CD4-positive, alpha-beta memory T cell (primary cell): ENCODE data around the gene ZNF138. TPM values are rescaled to one million over a fixed set of nuclear protein-coding genes. Genes with fewer than 3 reads are reported as not detected.

ENCODE experiments used
- polyA plus RNA-seq, 2 donors: library from polyadenylated mRNA; unstranded; fragments of 300-500 nt; fragmentation: Illumina TruSeq; gene quantifications; one replicate each; pipeline ENCODE4 v1.2.3, GENCODE V29; 2021
- total RNA-seq, 2 experiments: library from RNA; stranded (reverse); gene quantifications; one replicate each; pipeline ENCODE4 v1.2.3, GENCODE V29; 2021

ZNF138 gene
- total and polyA plus RNA-seq, 4 experiments from 2014 or later: 12.1 to 15.3 (median 13.9) TPM

Other genes starting within 250 kb of the ZNF138 start
- 10 to 100 TPM; 17.7 to 19.6 TPM for gene ZNF680, start 231.4 kb upstream of the ZNF138 start, total RNA-seq
- 10 to 100 TPM in 1 of 2 donors, 1 to 10 TPM in 1; 7.4 to 10.1 TPM for gene ZNF680, start 231.4 kb upstream of the ZNF138 start, polyA plus RNA-seq
- 10 to 100 TPM; 30.2 to 30.9 TPM for gene ZNF107, start 128.3 kb upstream of the ZNF138 start, total RNA-seq
- 10 to 100 TPM in 1 of 2 donors, 1 to 10 TPM in 1; 4.0 to 10.2 TPM for gene ZNF107, start 128.3 kb upstream of the ZNF138 start, polyA plus RNA-seq
- 1 to 10 TPM; 8.3 to 8.9 TPM for gene ZNF273, start 108.8 kb downstream of the ZNF138 start, total RNA-seq
- gene ZNF273, start 108.8 kb downstream of the ZNF138 start, polyA plus RNA-seq: 1 to 10 TPM; 5.0 to 5.1 TPM
- gene ZNF117, start 196.6 kb downstream of the ZNF138 start, total RNA-seq: 1 to 10 TPM; 5.2 to 5.3 TPM
- under 1 TPM; 0.78 to 0.84 TPM for gene ZNF117, start 196.6 kb downstream of the ZNF138 start, polyA plus RNA-seq
- 10 to 100 TPM; 18.4 to 19.9 TPM for gene ERV3-1, start 212.3 kb downstream of the ZNF138 start, total RNA-seq
- gene ERV3-1, start 212.3 kb downstream of the ZNF138 start, polyA plus RNA-seq: 1 to 10 TPM; 5.3 to 9.8 TPM